ENCODE measurements around the gene CRYBB3.
A peak's percentile ranks its signal among the peaks of the same experiment; 100 is the strongest.
"Not testable (repeated sequence)": the region's sequence is repeated elsewhere in the genome, so short reads cannot be mapped to it uniquely, and the experiment has no call there.

Gene CRYBB3

GRCh38 chr22:25207553-25208157 is 8.0 kb downstream of the CRYBB3 start:
- no peak for DNase-seq

- no peak for DNase-seq
Measured at GRCh38 chr22:25208328-25208727, 8.7 kb downstream of the CRYBB3 start.

- no peak for DNase-seq
Measured at GRCh38 chr22:25208743-25209505, 9.3 kb downstream of the CRYBB3 start.

- DNase-seq, result no peak
Measured at GRCh38 chr22:25210793-25211192, 11.1 kb downstream of the CRYBB3 start.

GRCh38 chr22:25212337-25212736 is 12.7 kb downstream of the CRYBB3 start:
- DNase-seq, result no peak

- DNase-seq, result no peak
Measured at GRCh38 chr22:25213221-25213620, 13.6 kb downstream of the CRYBB3 start.

- no peak for DNase-seq
Measured at GRCh38 chr22:25216230-25216629, 16.6 kb downstream of the CRYBB3 start.

GRCh38 chr22:25219211-25219689 is 19.6 kb downstream of the CRYBB3 start, which contains the start of gene CRYBB2:
CRYBB2 (plus strand) TSS chr22:25219639; CDS start chr22:25221430, 1,791 bp downstream.
- no peak for DNase-seq

GRCh38 chr22:25219948-25220442 is 20.3 kb downstream of the CRYBB3 start:
- no peak for DNase-seq

- no peak for DNase-seq
Measured at GRCh38 chr22:25221790-25222189, 22.1 kb downstream of the CRYBB3 start.

- DNase-seq, result no peak
Measured at GRCh38 chr22:25223269-25223850, 23.7 kb downstream of the CRYBB3 start.

- no peak for DNase-seq
Measured at GRCh38 chr22:25228822-25229221, 29.2 kb downstream of the CRYBB3 start.

GRCh38 chr22:25230760-25231159 is 31.1 kb downstream of the CRYBB3 start:
- not testable (repeated sequence) for DNase-seq

GRCh38 chr22:25232301-25232700 is 32.6 kb downstream of the CRYBB3 start:
- no peak for DNase-seq

- not testable (repeated sequence) for DNase-seq
Measured at GRCh38 chr22:25233706-25234105, 34.0 kb downstream of the CRYBB3 start.

GRCh38 chr22:25235547-25236290 is 36.1 kb downstream of the CRYBB3 start:
- peak; percentile 70 for DNase-seq

GRCh38 chr22:25236417-25236816 is 36.8 kb downstream of the CRYBB3 start:
- DNase-seq, result no peak

GRCh38 chr22:25237503-25237902 is 37.8 kb downstream of the CRYBB3 start:
- no peak for DNase-seq

- DNase-seq, result not testable (repeated sequence)
Measured at GRCh38 chr22:25238058-25238457, 38.4 kb downstream of the CRYBB3 start.

GRCh38 chr22:25255169-25255568 is 55.5 kb downstream of the CRYBB3 start:
- not testable (repeated sequence) for DNase-seq
